Right cardiac atrium (tissue), 5 donors: ENCODE data around the gene TRIM75. TPM values are rescaled to one million over a fixed set of nuclear protein-coding genes. Genes with fewer than 3 reads are reported as not detected.

Experiments used
- polyA plus RNA-seq: library from polyadenylated mRNA; stranded (reverse); fragments of 200-250 nt; gene quantifications from one replicate; pipeline ENCODE4 v1.2.3, GENCODE V29; 2013
- total RNA-seq, 4 donors: library from RNA; stranded (reverse); fragmentation: NEBNext Ultra II Directional; extraction: Animal tissue kit (Norgen Biotek cat#: 25700); gene quantifications; one replicate each; pipeline ENCODE4 v1.2.1, GENCODE V29; 2021
- donor health status: healthy with polysubstance abuse.
- donor health status: DM: no; HTN: yes; CAD: no.
- donor health status: DM: no; HTN: no; CAD: no.
- donor health status: DM: no; HTN: yes; CAD: no; lungs with severe emphysema.
- donor health status: DM: yes; HTN: yes; CAD: no.

Gene TRIM75
- total and polyA plus RNA-seq, 5 donors = not detected

Other genes starting within 250 kb of the TRIM75 start
- gene APELA, start 176.7 kb upstream of the TRIM75 start, total RNA-seq = not detected
- gene APELA, start 176.7 kb upstream of the TRIM75 start, polyA plus RNA-seq = not detected
- gene TRIM61, start 76.2 kb upstream of the TRIM75 start, total RNA-seq = 1 to 10 TPM; 3.0 to 4.2 (median 3.3) TPM
- gene TRIM61, start 76.2 kb upstream of the TRIM75 start, polyA plus RNA-seq = 2.3 TPM
- gene TRIM60, start 21.9 kb upstream of the TRIM75 start, total RNA-seq = not detected
- not detected for gene TRIM60, start 21.9 kb upstream of the TRIM75 start, polyA plus RNA-seq
- gene TMEM192, start 59.0 kb downstream of the TRIM75 start, total RNA-seq = 10 to 100 TPM; 15.1 to 23.0 (median 16.3) TPM
- gene TMEM192, start 59.0 kb downstream of the TRIM75 start, polyA plus RNA-seq = 9.4 TPM
- gene KLHL2, start 153.7 kb downstream of the TRIM75 start, total RNA-seq = 10 to 100 TPM; 10.0 to 15.5 (median 10.9) TPM
- 5.3 TPM for gene KLHL2, start 153.7 kb downstream of the TRIM75 start, polyA plus RNA-seq